ENCODE results near the gene MRPL17.

Gene MRPL17

GRCh38 chr11:6653656-6654055 is 29.5 kb downstream of the MRPL17 start:
- DNase-seq: no peak

GRCh38 chr11:6653097-6653496 is 30.0 kb downstream of the MRPL17 start:
- DNase-seq: no peak

GRCh38 chr11:6652182-6652581 is 31.0 kb downstream of the MRPL17 start:
- no peak for DNase-seq

- DNase-seq: no peak
Measured at GRCh38 chr11:6650980-6651379, 32.2 kb downstream of the MRPL17 start.

GRCh38 chr11:6650104-6650503 is 33.0 kb downstream of the MRPL17 start:
- no peak for DNase-seq

GRCh38 chr11:6648501-6648900 is 34.6 kb downstream of the MRPL17 start:
- no peak for DNase-seq

- no peak for DNase-seq
Measured at GRCh38 chr11:6647836-6648235, 35.3 kb downstream of the MRPL17 start.

GRCh38 chr11:6646918-6647679 is 36.0 kb downstream of the MRPL17 start:
- DNase-seq: peak; percentile 42

GRCh38 chr11:6646576-6646917 is 36.6 kb downstream of the MRPL17 start:
- no peak for DNase-seq

GRCh38 chr11:6646071-6646470 is 37.1 kb downstream of the MRPL17 start:
- no peak for DNase-seq

GRCh38 chr11:6642957-6643356 is 40.2 kb downstream of the MRPL17 start:
- DNase-seq: no peak

- DNase-seq: no peak
Measured at GRCh38 chr11:6640985-6641701, 42.0 kb downstream of the MRPL17 start.

- DNase-seq: no peak
Measured at GRCh38 chr11:6640036-6640984, 42.8 kb downstream of the MRPL17 start.

GRCh38 chr11:6638429-6638828 is 44.7 kb downstream of the MRPL17 start:
- no peak for DNase-seq

GRCh38 chr11:6637871-6638270 is 45.3 kb downstream of the MRPL17 start:
- DNase-seq: no peak

GRCh38 chr11:6636480-6636879 is 46.7 kb downstream of the MRPL17 start:
- DNase-seq: no peak

- no peak for DNase-seq
Measured at GRCh38 chr11:6635082-6635932, 47.8 kb downstream of the MRPL17 start.

GRCh38 chr11:6634534-6634933 is 48.6 kb downstream of the MRPL17 start:
- DNase-seq: no peak

- no peak for DNase-seq
Measured at GRCh38 chr11:6633422-6634408, 49.4 kb downstream of the MRPL17 start.

GRCh38 chr11:6632116-6633073 is 50.7 kb downstream of the MRPL17 start:
- no peak for DNase-seq

Data from CD4-positive, alpha-beta T cell treated with Interleukin-21 for 1 hour (primary cell).